NCI-H187 treated with DMSO at 0.1 percent for 48 hours (cell line): ENCODE results near the gene VRTN.

Experiments used
- DNase-seq: peaks from one replicate; lab custom pipeline; 2025; lab: John Stamatoyannopoulos, UW

VRTN gene

GRCh38 chr14:74400031-74400685 lies 51.9 kb downstream of the VRTN start:
- DNase-seq: no peak

- DNase-seq: no peak
Measured at GRCh38 chr14:74400919-74401503, 52.7 kb downstream of the VRTN start.

GRCh38 chr14:74401504-74402241 lies 53.4 kb downstream of the VRTN start:
- peak; percentile 31 for DNase-seq

GRCh38 chr14:74402401-74403251 lies 54.4 kb downstream of the VRTN start:
- DNase-seq: no peak

GRCh38 chr14:74403619-74404417 lies 55.5 kb downstream of the VRTN start:
- DNase-seq: no peak

- no peak for DNase-seq
Measured at GRCh38 chr14:74404435-74404834, 56.2 kb downstream of the VRTN start.

- no peak for DNase-seq
Measured at GRCh38 chr14:74405663-74406062, 57.4 kb downstream of the VRTN start.

- DNase-seq: no peak
Measured at GRCh38 chr14:74407021-74407800, 58.9 kb downstream of the VRTN start.

- DNase-seq: no peak
Measured at GRCh38 chr14:74407801-74408154, 59.5 kb downstream of the VRTN start.

GRCh38 chr14:74408870-74409269 lies 60.6 kb downstream of the VRTN start:
- DNase-seq: no peak

GRCh38 chr14:74409441-74409840 lies 61.2 kb downstream of the VRTN start:
- no peak for DNase-seq
